ENCODE results near the gene INTS1.

The INTS1 gene

DNA sequence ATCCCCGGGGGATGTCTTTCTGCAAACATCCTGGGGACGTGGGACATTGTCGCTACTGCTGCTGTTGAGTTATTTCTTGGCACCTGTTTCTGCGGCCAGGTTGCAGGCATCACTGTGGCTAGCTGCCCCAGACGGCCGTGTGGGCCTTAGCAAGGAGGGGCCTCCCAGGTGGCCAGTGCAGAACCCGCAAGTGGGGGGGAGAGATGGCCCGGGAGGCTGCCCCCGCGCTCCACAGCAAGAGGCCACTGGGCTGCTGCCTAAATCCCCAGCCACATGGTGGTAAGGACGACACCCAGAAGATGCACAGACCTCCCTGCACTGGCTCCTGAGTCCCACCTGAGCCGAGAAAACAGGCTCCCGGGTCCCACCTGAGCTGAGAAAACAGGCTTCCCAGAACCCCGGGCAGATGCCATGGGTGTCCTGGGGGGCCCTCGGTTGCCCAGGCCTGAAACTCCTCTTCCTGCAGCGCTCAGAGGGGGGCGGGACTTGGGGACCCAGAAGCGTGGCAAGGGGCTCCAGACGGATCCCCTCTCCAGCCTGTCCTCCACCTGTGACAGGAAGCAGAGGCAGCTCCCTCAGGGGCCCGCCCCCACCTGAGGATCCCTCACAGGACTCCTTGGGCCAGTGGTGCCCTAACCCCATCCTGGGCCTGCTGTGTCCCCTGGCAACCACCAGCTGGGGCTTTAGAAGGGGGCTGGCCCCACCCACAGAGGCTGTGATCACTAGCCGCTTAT, 25.4 kb upstream of the INTS1 start:
- peaks cover 0 to 16% (median 3%) of the 10 kb centered on the region in 4 experiments for H3K36me3 ChIP-seq (ENCODE audit: control insufficient read depth in 4 of 4, insufficient read depth in 4 of 4, low read length in 3 of 4)
- peak in 1 of 3 donors; percentile 33 for DNase-seq
- peak overlapping the region in 3 of 7 experiments; percentile 70 to 94 (median 81) for H3K4me3 ChIP-seq (ENCODE audit: control insufficient read depth in 1 of 7, extremely low read depth in 1 of 7, insufficient read depth in 4 of 7, low read depth in 2 of 7, low read length in 6 of 7)
- no peak overlapping the region for H3K27ac ChIP-seq (ENCODE audit: insufficient read depth in 1 of 2, low read depth in 1 of 2, low read length in 2 of 2, poor library complexity in 1 of 2, severe bottlenecking in 2 of 2)
- H3K27me3 ChIP-seq (replicated peaks in 2 of 5; ENCODE audit: control insufficient read depth in 4 of 5, insufficient read depth in 5 of 5, low read length in 4 of 5): no peaks in the 10 kb centered on the region
- H3K9me3 ChIP-seq (ENCODE audit: control extremely low read depth in 1 of 5, control insufficient read depth in 4 of 5, insufficient read depth in 2 of 5, low read depth in 1 of 5, low read length in 4 of 5): no peaks in the 10 kb centered on the region
- ChIA-PET CTCF (interaction anchor here (1.2 to 4.2 kb wide), 4 partner anchors 16 to 23 kb away, joined by 4 to 19 read pairs (median 8); no protein-coding TSS in a partner anchor), POLR2A (interaction anchor here (0.5 to 1.0 kb wide), 3 partner anchors 16 to 21 kb away, joined by 3 to 6 read pairs (median 4); no protein-coding TSS in a partner anchor)
- peaks cover 2 to 53% (median 47%) of the 10 kb centered on the region in 4 experiments for H3K4me1 ChIP-seq (ENCODE audit: control extremely low read depth in 1 of 4, control insufficient read depth in 4 of 4, insufficient read depth in 4 of 4, low read length in 3 of 4)
- 78% methylated on average over 18 of the region's 21 CpGs for WGBS (ENCODE audit: insufficient coverage)

DNA sequence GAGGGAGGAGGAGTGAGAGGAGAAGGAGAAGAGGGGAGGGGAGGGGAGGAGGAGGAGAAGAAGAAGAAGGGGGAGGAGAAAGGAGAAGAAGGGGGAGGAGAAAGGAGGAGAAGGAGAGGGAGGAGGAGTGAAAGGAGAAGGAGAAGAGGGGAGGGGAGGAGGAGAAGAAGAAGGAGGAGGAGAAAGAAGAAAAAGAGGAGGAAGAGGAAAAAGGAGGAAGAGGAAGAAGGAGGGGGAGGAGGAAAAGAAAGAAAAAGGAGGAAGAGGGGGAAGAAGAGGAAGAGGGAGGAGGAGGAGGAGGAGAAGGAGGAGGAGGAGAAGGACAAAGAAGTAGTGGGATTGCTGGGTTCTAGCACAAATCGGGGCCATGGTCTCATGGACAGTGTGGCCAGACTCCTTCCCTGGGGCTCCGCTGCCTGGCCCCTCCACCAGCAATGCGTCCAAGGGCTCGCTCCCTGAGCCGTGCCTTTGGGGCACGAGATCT, 22.1 kb upstream of the INTS1 start:
- Histone ChIP-seq H3K4me1 (ENCODE audit: control extremely low read depth in 1 of 4, control insufficient read depth in 4 of 4, insufficient read depth in 4 of 4, low read length in 3 of 4) (peaks cover 0 to 26% (median 18%) of the 10 kb centered on the region in 4 experiments), H3K27ac (ENCODE audit: insufficient read depth in 1 of 2, low read depth in 1 of 2, low read length in 2 of 2, poor library complexity in 1 of 2, severe bottlenecking in 2 of 2) (no peak overlapping the region), H3K4me3 (ENCODE audit: control insufficient read depth in 1 of 7, extremely low read depth in 1 of 7, insufficient read depth in 4 of 7, low read depth in 2 of 7, low read length in 6 of 7) (no peak overlapping the region), H3K9me3 (ENCODE audit: control extremely low read depth in 1 of 5, control insufficient read depth in 4 of 5, insufficient read depth in 2 of 5, low read depth in 1 of 5, low read length in 4 of 5) (no peaks in the 10 kb centered on the region), H3K27me3 (replicated peaks in 2 of 5; ENCODE audit: control insufficient read depth in 4 of 5, insufficient read depth in 5 of 5, low read length in 4 of 5) (no peaks in the 10 kb centered on the region), H3K36me3 (ENCODE audit: control insufficient read depth in 4 of 4, insufficient read depth in 4 of 4, low read length in 3 of 4) (no peaks in the 10 kb centered on the region)
- POLR2A ChIA-PET: no interaction called here
- DNase-seq: no peak
- CTCF ChIA-PET: interaction anchor here (1.0 to 4.2 kb wide), 4 partner anchors 12 to 19 kb away, joined by 3 to 19 read pairs (median 12); no protein-coding TSS in a partner anchor
- WGBS (ENCODE audit: insufficient coverage): 94% methylated on average over 6 of the region's 6 CpGs

DNA sequence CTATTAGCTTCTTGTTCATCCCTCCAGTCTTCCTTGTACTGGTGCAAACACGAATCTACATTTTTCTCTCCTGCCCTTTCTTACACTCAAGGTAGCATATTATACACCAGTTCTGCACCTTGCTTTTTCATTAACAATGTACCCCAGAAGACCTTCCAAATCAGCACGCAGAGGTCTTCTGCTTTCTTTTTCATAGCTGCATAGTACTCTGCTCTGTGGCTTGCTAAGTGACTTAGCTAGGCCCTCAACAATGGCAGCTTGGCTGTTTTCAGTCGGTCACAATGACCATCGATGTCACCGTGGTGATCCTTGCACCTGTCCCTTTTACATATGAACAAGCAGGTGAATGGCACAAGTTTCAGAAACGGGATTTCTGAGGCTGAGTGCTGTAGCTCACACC, 21.2 kb upstream of the INTS1 start:
- CTCF ChIA-PET: interaction anchor here (1.0 to 2.0 kb wide), 4 partner anchors 8 to 18 kb away, joined by 3 to 13 read pairs (median 8); no protein-coding TSS in a partner anchor
- H3K36me3 ChIP-seq (ENCODE audit: control insufficient read depth in 4 of 4, insufficient read depth in 4 of 4, low read length in 3 of 4): no peaks in the 10 kb centered on the region
- POLR2A ChIA-PET: no interaction called here
- H3K4me1 ChIP-seq (ENCODE audit: control extremely low read depth in 1 of 4, control insufficient read depth in 4 of 4, insufficient read depth in 4 of 4, low read length in 3 of 4): peaks cover 0 to 24% (median 18%) of the 10 kb centered on the region in 4 experiments
- no peak overlapping the region for H3K4me3 ChIP-seq (ENCODE audit: control insufficient read depth in 1 of 7, extremely low read depth in 1 of 7, insufficient read depth in 4 of 7, low read depth in 2 of 7, low read length in 6 of 7)
- H3K27me3 ChIP-seq (replicated peaks in 2 of 5; ENCODE audit: control insufficient read depth in 4 of 5, insufficient read depth in 5 of 5, low read length in 4 of 5): no peaks in the 10 kb centered on the region
- H3K9me3 ChIP-seq (ENCODE audit: control extremely low read depth in 1 of 5, control insufficient read depth in 4 of 5, insufficient read depth in 2 of 5, low read depth in 1 of 5, low read length in 4 of 5): no peaks in the 10 kb centered on the region
- no peak for DNase-seq
- no peak overlapping the region for H3K27ac ChIP-seq (ENCODE audit: insufficient read depth in 1 of 2, low read depth in 1 of 2, low read length in 2 of 2, poor library complexity in 1 of 2, severe bottlenecking in 2 of 2)
- 100% methylated on average over 6 of the region's 6 CpGs for WGBS (ENCODE audit: insufficient coverage)

DNA sequence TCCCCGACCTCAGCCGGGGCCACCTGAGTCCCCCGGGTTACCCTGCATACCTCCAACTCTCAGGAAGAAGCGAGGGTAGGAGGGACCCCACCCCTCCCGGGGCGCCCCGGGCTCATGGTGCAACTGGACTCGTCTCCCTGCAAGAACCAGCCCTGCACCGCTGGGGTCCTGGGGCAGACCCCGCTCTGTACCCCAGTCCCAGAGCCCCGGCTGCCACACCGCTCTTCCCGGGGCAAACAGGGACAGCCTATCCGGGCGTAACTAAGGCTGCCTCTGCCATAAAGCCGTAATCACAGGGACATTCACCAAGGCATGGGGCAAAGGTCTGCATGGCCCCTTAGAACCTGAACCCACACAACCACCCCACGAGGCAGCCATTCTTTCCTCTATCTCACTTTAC, 19.7 kb upstream of the INTS1 start:
- H3K4me3 ChIP-seq (ENCODE audit: control insufficient read depth in 1 of 7, extremely low read depth in 1 of 7, insufficient read depth in 4 of 7, low read depth in 2 of 7, low read length in 6 of 7): no peak overlapping the region
- H3K36me3 ChIP-seq (ENCODE audit: control insufficient read depth in 4 of 4, insufficient read depth in 4 of 4, low read length in 3 of 4): no peaks in the 10 kb centered on the region
- ChIA-PET CTCF (interaction anchor here (1.0 to 1.8 kb wide), 2 partner anchors 9 to 14 kb away, joined by 3 to 6 read pairs; no protein-coding TSS in a partner anchor), POLR2A (interaction anchor here (0.7 kb wide), 1 partner anchor 15 kb away, joined by 3 read pairs; no protein-coding TSS in a partner anchor)
- peaks cover 0 to 13% (median 7%) of the 10 kb centered on the region in 4 experiments for H3K4me1 ChIP-seq (ENCODE audit: control extremely low read depth in 1 of 4, control insufficient read depth in 4 of 4, insufficient read depth in 4 of 4, low read length in 3 of 4)
- WGBS (ENCODE audit: insufficient coverage): 96% methylated on average over 15 of the region's 17 CpGs
- no peak for DNase-seq
- H3K27ac ChIP-seq (ENCODE audit: insufficient read depth in 1 of 2, low read depth in 1 of 2, low read length in 2 of 2, poor library complexity in 1 of 2, severe bottlenecking in 2 of 2): no peak overlapping the region
- peaks cover 0 to 2% (median 0%) of the 10 kb centered on the region in 5 experiments for H3K9me3 ChIP-seq (ENCODE audit: control extremely low read depth in 1 of 5, control insufficient read depth in 4 of 5, insufficient read depth in 2 of 5, low read depth in 1 of 5, low read length in 4 of 5)
- no peaks in the 10 kb centered on the region for H3K27me3 ChIP-seq (replicated peaks in 2 of 5; ENCODE audit: control insufficient read depth in 4 of 5, insufficient read depth in 5 of 5, low read length in 4 of 5)

DNA sequence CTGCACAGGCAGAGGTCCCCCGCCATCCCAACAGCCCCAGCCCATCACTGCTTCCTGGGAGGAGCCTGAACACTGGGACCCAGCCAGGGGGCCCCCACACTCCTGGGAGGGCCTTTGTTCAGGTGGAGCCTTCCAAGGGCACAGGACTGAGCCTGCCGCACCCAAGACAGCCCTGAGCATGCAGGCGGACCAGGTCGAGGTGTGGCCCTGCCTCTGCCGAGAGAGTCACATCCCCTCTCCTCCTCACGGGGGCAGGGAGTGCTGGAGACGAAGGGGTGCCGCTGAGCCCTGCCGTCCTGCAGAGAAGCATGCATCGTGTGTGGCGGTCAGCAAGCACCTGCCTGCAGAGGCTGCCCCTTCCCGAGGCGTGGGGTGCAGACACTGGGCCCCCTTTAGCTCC, 19.0 kb upstream of the INTS1 start:
- WGBS (ENCODE audit: insufficient coverage): 77% methylated on average over 13 of the region's 13 CpGs
- Histone ChIP-seq H3K27ac (ENCODE audit: insufficient read depth in 1 of 2, low read depth in 1 of 2, low read length in 2 of 2, poor library complexity in 1 of 2, severe bottlenecking in 2 of 2) (no peak overlapping the region), H3K27me3 (replicated peaks in 2 of 5; ENCODE audit: control insufficient read depth in 4 of 5, insufficient read depth in 5 of 5, low read length in 4 of 5) (no peaks in the 10 kb centered on the region), H3K4me1 (ENCODE audit: control extremely low read depth in 1 of 4, control insufficient read depth in 4 of 4, insufficient read depth in 4 of 4, low read length in 3 of 4) (peaks cover 0 to 13% (median 7%) of the 10 kb centered on the region in 4 experiments), H3K4me3 (ENCODE audit: control insufficient read depth in 1 of 7, extremely low read depth in 1 of 7, insufficient read depth in 4 of 7, low read depth in 2 of 7, low read length in 6 of 7) (no peak overlapping the region), H3K36me3 (ENCODE audit: control insufficient read depth in 4 of 4, insufficient read depth in 4 of 4, low read length in 3 of 4) (no peaks in the 10 kb centered on the region), H3K9me3 (ENCODE audit: control extremely low read depth in 1 of 5, control insufficient read depth in 4 of 5, insufficient read depth in 2 of 5, low read depth in 1 of 5, low read length in 4 of 5) (peaks cover 0 to 2% (median 0%) of the 10 kb centered on the region in 5 experiments)
- ChIA-PET POLR2A (interaction anchor here (0.7 kb wide), 1 partner anchor 14 kb away, joined by 3 read pairs; no protein-coding TSS in a partner anchor), CTCF (interaction anchor here (1.0 to 1.5 kb wide), 2 partner anchors 10 to 13 kb away, joined by 3 to 4 read pairs; no protein-coding TSS in a partner anchor)
- no peak for DNase-seq

DNA sequence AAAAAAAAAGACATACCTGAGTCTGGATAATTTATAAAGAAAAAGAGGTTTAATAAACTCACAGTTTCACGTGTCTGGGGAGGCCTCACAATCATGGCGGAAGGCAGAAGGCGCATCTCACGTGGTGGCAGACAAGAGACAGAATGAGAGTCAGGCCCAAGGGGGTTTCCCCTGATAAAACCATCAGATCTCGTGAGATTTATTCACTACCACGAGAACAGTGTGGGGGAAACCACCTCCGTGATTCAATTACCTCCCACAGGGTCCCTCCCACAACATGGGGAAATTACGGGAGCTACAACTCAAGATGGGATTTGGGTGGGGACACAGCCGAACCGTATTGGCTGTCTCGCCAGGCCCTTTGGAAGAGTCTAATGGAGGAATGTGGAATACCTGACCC, 17.3 kb upstream of the INTS1 start:
- Histone ChIP-seq H3K9me3 (ENCODE audit: control extremely low read depth in 1 of 5, control insufficient read depth in 4 of 5, insufficient read depth in 2 of 5, low read depth in 1 of 5, low read length in 4 of 5) (peaks cover 0 to 2% (median 0%) of the 10 kb centered on the region in 5 experiments), H3K27ac (ENCODE audit: insufficient read depth in 1 of 2, low read depth in 1 of 2, low read length in 2 of 2, poor library complexity in 1 of 2, severe bottlenecking in 2 of 2) (no peak overlapping the region), H3K36me3 (ENCODE audit: control insufficient read depth in 4 of 4, insufficient read depth in 4 of 4, low read length in 3 of 4) (no peaks in the 10 kb centered on the region), H3K4me3 (ENCODE audit: control insufficient read depth in 1 of 7, extremely low read depth in 1 of 7, insufficient read depth in 4 of 7, low read depth in 2 of 7, low read length in 6 of 7) (no peak overlapping the region), H3K27me3 (replicated peaks in 2 of 5; ENCODE audit: control insufficient read depth in 4 of 5, insufficient read depth in 5 of 5, low read length in 4 of 5) (no peaks in the 10 kb centered on the region), H3K4me1 (ENCODE audit: control extremely low read depth in 1 of 4, control insufficient read depth in 4 of 4, insufficient read depth in 4 of 4, low read length in 3 of 4) (peaks cover 0 to 13% (median 8%) of the 10 kb centered on the region in 4 experiments)
- ChIA-PET CTCF (interaction anchor here (1.2 kb wide), 1 partner anchor 11 kb away, joined by 3 read pairs; no protein-coding TSS in a partner anchor), POLR2A (no interaction called here)
- peak in 2 of 3 donors; percentile 38 to 44 for DNase-seq
- 84% methylated on average over 9 of the region's 11 CpGs for WGBS (ENCODE audit: insufficient coverage)
